Renal cortical epithelial cell (primary cell): ENCODE results near the gene E2F3. TPM values are rescaled to one million over a fixed set of nuclear protein-coding genes. Genes with fewer than 3 reads are reported as not detected.

Experiments used
- DNase-seq: peaks from one replicate; pipeline ENCODE4 v3.0.0-alpha.2; 2011; ENCODE audit warnings: low read depth
- total RNA-seq: library from RNA; depleted of rRNA; stranded (reverse); fragments of >200 nt; gene quantifications from 2 replicates; pipeline ENCODE4 v1.2.3, GENCODE V29; 2014

The E2F3 gene
- 10.8 and 17.3 TPM in 2 replicates for total RNA-seq

- DNase-seq = peak; percentile 100
Measured at GRCh38 chr6:20401205-20402091, at the start of gene E2F3. Gene E2F3 (plus strand): TSS chr6:20401879. CDS start chr6:20402233, 354 bp downstream.

- DNase-seq = no peak
Measured at GRCh38 chr6:20352346-20352745, 49.3 kb upstream of the E2F3 start.

GRCh38 chr6:20353134-20353533 is 48.5 kb upstream of the E2F3 start:
- DNase-seq = no peak

GRCh38 chr6:20354366-20354765 is 47.3 kb upstream of the E2F3 start:
- DNase-seq = no peak

GRCh38 chr6:20360471-20361119 is 41.1 kb upstream of the E2F3 start:
- no peak for DNase-seq

GRCh38 chr6:20362623-20363022 is 39.1 kb upstream of the E2F3 start:
- no peak for DNase-seq

- no peak for DNase-seq
Measured at GRCh38 chr6:20364327-20364726, 37.4 kb upstream of the E2F3 start.

GRCh38 chr6:20365456-20365855 is 36.2 kb upstream of the E2F3 start:
- DNase-seq = no peak

- no peak for DNase-seq
Measured at GRCh38 chr6:20366082-20366830, 35.4 kb upstream of the E2F3 start.

GRCh38 chr6:20367743-20368485 is 33.8 kb upstream of the E2F3 start:
- DNase-seq = peak; percentile 30

- DNase-seq = no peak
Measured at GRCh38 chr6:20370393-20370792, 31.3 kb upstream of the E2F3 start.

GRCh38 chr6:20370801-20371200 is 30.9 kb upstream of the E2F3 start:
- no peak for DNase-seq

- DNase-seq = no peak
Measured at GRCh38 chr6:20375436-20375835, 26.2 kb upstream of the E2F3 start.

- DNase-seq = peak; percentile 32
Measured at GRCh38 chr6:20377623-20378265, 23.9 kb upstream of the E2F3 start.

- no peak for DNase-seq
Measured at GRCh38 chr6:20379231-20379630, 22.4 kb upstream of the E2F3 start.

- no peak for DNase-seq
Measured at GRCh38 chr6:20386218-20386617, 15.5 kb upstream of the E2F3 start.

- no peak for DNase-seq
Measured at GRCh38 chr6:20389066-20389465, 12.6 kb upstream of the E2F3 start.

- DNase-seq = no peak
Measured at GRCh38 chr6:20393297-20393696, 8.4 kb upstream of the E2F3 start.

- no peak for DNase-seq
Measured at GRCh38 chr6:20399518-20399917, 2.2 kb upstream of the E2F3 start.

- peak; percentile 33 for DNase-seq
Measured at GRCh38 chr6:20400456-20401204, 1.0 kb upstream of the E2F3 start.

GRCh38 chr6:20402092-20402341 is 338 bp downstream of the E2F3 start:
- no peak for DNase-seq
